K562 (cell line): ENCODE data around the gene CPNE1. TPM values are rescaled to one million over a fixed set of nuclear protein-coding genes. Genes with fewer than 3 reads are reported as not detected.

Experiments
- ARID2 ChIP-seq: fragments of 450-650 bp; IDR thresholded peaks from 2 replicates; pipeline ENCODE4 v1.6.1; 2017; ENCODE audit warnings: antibody characterized with exemption, mild to moderate bottlenecking
- ATF6 ChIP-seq: sonication (generic); formaldehyde crosslinking; IDR thresholded peaks from 2 replicates; pipeline ENCODE4 v1.4.0; 2020; ENCODE audit warnings: mild to moderate bottlenecking, missing genetic modification reagents
- CC2D1A ChIP-seq: fragments of 450-650 bp; IDR thresholded peaks from 2 replicates; pipeline ENCODE4 v1.6.1; 2017; ENCODE audit warnings: mild to moderate bottlenecking
- CHD7 ChIP-seq: fragments of 200-600 bp; sonication (generic); IDR thresholded peaks from one replicate; pipeline ENCODE4 v1.6.1; 2012; ENCODE audit warnings: mild to moderate bottlenecking, low read depth, low read length, inconsistent platforms
- DPF2 ChIP-seq: fragments of 450-650 bp; IDR thresholded peaks from 2 replicates; pipeline ENCODE4 v1.6.1; 2016
- MTA1 ChIP-seq: fragments of 450-650 bp; IDR thresholded peaks from 2 replicates; pipeline ENCODE4 v1.6.1; 2017; ENCODE audit warnings: borderline replicate concordance
- MYNN ChIP-seq, 2 experiments: sonication (generic); formaldehyde crosslinking in 1 of 2; IDR thresholded peaks; 2 replicates each; pipeline versions ENCODE4 v1.5.0 to v1.6.1; 2016 to 2020; ENCODE audit warnings: antibody characterized with exemption in 1 of 2, missing genetic modification reagents in 1 of 2
- POLR2A ChIP-seq: fragments of 450-650 bp; conservative IDR thresholded peaks from 2 replicates; pipeline ENCODE4 v1.6.1; 2016
- RAD51 ChIP-seq: fragments of 450-650 bp; IDR thresholded peaks from 2 replicates; pipeline ENCODE4 v1.7.1; 2016; ENCODE audit warnings: low read depth, mild to moderate bottlenecking, borderline replicate concordance
- SMARCC2 ChIP-seq: fragments of 450-650 bp; IDR thresholded peaks from 2 replicates; pipeline ENCODE4 v1.6.1; 2017; ENCODE audit warnings: antibody characterized with exemption, moderate library complexity, mild to moderate bottlenecking, low read depth
- TCF7 ChIP-seq: sonication (generic); IDR thresholded peaks from 2 replicates; pipeline ENCODE4 v1.6.1; 2016; ENCODE audit warnings: antibody characterized with exemption, borderline replicate concordance
- TFAP4 ChIP-seq: sonication (generic); formaldehyde crosslinking; IDR thresholded peaks from 2 replicates; pipeline ENCODE4 v1.8.0; 2022; ENCODE audit warnings: missing genetic modification reagents, mild to moderate bottlenecking, moderate library complexity, borderline replicate concordance
- TRIM24 ChIP-seq, 2 experiments: fragments of 450-650 bp; IDR thresholded peaks; 2 replicates each; pipeline ENCODE4 v1.6.1; 2016
- ZNF316 ChIP-seq: fragments of 450-650 bp; IDR thresholded peaks from 2 replicates; pipeline ENCODE4 v1.6.1; 2016
- polyA plus RNA-seq, 8 experiments: library from polyadenylated mRNA; depleted of rRNA in 4 of 8; stranded (reverse) in 5 of 8; unstranded in 3 of 8; fragments of >200 nt; fragmentation: Nextera tagmentation in 2 of 8; fragmentation: Illumina TruSeq in 1 of 8; extraction: Ambion mirVana in 2 of 8; extraction: Trizol in 1 of 8; gene quantifications; 2 replicates each; pipeline versions ENCODE4 v1.2.1 to v1.2.3, GENCODE V29; 2011 to 2014; ENCODE audit warnings: inconsistent platforms in 1 of 8, missing spikeins in 1 of 8
- total RNA-seq, 7 experiments: library from RNA; depleted of rRNA in 6 of 7; stranded (reverse); fragments of >200 nt in 6 of 7; fragmentation: Illumina TruSeq in 2 of 7; extraction: Trizol in 2 of 7; gene quantifications; 2 replicates each; pipeline versions ENCODE4 v1.2.1 to v1.2.3, GENCODE V29; 2011 to 2021; ENCODE audit warnings: low replicate concordance in 1 of 7

The CPNE1 gene
- total and polyA plus RNA-seq, 9 of the 15 experiments (the other 6 are each of a cell fraction or from before 2014, with no cell fraction given), result 42.1 to 102 (median 56.0) TPM

- TF ChIP-seq ZNF316 (0 out of 2 replicates have a peak, but pooled peaks have one; percentile 11), CC2D1A (peak; percentile 80), SMARCC2 (peak; percentile 60; the same call in 1 of the 2 replicates), TFAP4 (peak; percentile 93), MTA1 (peak; percentile 33; the same call in 1 of the 2 replicates), POLR2A (peak; percentile 75), CHD7 (no peak), ARID2 (no peak), DPF2 (peak; percentile 67), TCF7 (no peak), RAD51 (0 out of 2 replicates have a peak, but pooled peaks have one; percentile 8), TRIM24 (IDR thresholded peaks at IDR 0.05) (peak in 1 of 2 experiments; percentile 71; a peak in 2 of 4 replicates), ATF6 (peak; percentile 94; the same call in 1 of the 2 replicates), MYNN (IDR thresholded peaks at IDR 0.05) (peak; percentile 45; the same call in 1 of the 2 replicates), MYNN (CRISPR knock-in tag; IDR thresholded peaks at IDR 0.05) (no peak)
Observed at GRCh38 chr20:35616465-35617396, 48.0 kb downstream of the CPNE1 start (continued).
